ENCODE results near the gene PAPPA.

Gene PAPPA

DNA sequence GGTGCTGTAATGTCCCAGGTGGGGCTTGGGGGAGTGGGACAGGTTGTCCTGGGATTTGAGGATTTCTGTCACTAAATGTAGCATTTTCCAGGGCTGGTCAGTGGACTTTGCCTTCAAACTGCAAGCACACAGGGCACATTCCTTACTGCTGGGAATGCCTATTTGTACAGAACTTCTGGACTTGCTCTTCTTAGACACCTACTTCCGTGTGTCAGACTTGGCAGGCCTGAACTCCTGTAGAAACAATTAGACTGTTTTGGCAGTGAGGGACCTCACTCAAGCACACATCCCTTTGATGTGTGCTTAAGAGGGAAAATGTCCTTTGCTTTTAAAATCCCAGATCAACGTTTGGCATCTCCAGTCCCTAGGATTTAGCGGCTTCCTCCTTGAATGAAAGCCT lies 192.2 kb downstream of the PAPPA start:
- no peak for DNase-seq (ENCODE audit: low spot score)

DNA sequence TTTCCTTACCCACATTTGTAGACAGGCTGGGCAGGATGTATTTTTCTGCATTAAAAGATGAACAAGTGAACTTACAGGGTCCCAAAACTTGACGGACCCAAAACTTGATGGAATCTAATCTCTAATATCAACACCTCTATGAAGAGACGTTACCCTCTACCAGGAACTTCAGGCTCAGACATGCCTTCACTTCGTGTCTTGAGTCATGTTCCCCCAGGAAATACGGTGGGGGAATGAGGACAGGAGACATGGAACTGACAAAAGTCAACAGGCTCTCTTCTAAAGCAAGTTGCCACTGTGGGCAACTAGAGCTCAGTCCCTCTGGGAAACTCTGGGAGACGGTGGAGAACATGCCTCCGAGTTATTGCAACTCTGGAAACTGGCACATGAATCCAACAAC lies 196.1 kb downstream of the PAPPA start:
- DNase-seq (ENCODE audit: low spot score) = no peak

DNA sequence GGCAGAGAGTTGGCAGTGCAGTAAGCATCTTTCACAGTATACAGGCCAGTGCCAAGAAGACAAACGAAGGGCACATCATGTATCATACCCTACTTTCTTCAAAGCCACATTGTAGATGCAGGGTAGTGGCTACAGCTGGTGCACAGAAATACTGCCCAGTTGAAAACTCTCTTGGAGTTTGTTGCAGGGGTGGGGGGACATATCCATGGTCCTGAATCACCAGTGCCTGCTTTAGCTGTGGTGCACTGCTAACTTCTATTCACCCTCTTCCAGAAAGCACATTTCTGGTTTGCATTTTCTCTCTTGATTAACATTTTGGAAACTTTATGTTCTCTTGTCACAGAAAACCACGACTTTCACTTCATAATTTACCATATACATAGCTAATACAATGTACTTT lies 196.6 kb downstream of the PAPPA start:
- no peak for DNase-seq (ENCODE audit: low spot score)

DNA sequence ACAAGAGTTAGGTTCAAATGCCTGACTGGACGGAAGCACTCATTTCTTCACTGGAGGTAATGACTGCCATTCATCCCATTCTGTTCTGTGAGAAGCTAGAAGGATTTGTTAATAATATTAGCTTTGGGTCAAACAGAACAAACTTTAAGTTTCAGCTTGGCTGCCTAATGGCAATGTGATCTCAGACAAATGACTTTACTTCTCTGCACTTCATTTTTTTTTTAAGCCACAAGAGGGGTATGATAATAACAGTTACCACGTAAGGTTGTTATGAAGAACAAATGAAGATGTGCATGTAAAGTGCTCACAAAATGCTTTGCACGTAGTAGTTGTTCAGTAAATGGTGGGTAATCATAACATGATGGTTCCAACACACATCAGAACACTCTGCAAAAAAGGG lies 199.4 kb downstream of the PAPPA start:
- DNase-seq (ENCODE audit: low spot score) = no peak

DNA sequence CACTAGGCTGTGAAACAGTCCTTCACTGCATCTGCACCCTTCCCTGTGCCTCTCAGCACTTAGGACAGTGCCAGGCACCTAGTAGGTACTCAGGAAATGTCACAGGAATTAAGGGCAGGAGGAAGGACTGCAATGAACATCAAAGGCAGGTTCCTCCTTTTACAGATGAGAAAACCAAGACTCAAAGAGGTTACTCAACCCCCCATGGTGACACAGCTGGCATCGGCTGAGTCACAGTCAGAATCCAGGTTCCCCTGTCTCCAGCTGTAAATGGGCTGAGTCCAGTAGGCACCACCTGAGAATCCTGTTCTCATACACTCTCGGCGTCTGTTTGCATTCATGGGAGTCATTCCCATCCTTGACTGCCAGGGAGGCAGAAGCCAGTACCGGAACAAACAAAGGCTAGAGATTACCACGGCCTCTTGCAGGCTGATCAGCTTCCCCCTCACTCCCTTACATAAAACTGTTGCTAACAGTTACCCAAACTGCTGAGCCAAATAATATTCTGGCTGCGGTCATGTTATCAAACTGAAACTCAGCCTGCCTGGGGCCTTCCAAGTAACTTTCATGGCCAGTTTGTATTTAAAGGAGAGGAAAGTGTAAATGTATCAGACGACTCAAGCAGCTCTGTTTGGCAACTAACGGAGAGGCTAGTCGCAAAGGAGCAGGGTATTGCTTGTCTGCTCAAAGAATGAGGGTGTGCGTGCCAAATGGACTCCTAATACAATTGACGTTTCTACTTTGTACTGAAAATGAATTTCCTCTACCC lies 201.7 kb downstream of the PAPPA start:
- DNase-seq (ENCODE audit: low spot score) = no peak

DNA sequence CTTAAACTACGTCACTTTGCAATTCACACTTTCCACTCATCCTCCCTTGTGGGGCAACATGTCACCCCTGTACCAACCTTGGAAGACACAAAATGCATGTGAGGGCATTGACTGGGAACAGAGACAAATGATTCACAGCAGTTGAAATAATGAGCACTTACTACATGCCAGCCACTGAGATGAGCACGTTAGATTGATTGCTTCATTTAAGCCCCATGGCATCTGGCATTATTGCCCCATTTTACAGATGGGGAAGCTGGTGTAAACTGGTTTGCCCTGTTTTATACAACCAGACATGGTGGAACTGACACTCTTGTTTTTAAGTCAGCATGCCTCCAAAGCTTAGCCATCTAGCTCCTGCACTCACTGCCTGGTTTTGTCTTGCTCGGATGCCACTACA lies 204.7 kb downstream of the PAPPA start:
- DNase-seq (ENCODE audit: low spot score) = no peak

DNA sequence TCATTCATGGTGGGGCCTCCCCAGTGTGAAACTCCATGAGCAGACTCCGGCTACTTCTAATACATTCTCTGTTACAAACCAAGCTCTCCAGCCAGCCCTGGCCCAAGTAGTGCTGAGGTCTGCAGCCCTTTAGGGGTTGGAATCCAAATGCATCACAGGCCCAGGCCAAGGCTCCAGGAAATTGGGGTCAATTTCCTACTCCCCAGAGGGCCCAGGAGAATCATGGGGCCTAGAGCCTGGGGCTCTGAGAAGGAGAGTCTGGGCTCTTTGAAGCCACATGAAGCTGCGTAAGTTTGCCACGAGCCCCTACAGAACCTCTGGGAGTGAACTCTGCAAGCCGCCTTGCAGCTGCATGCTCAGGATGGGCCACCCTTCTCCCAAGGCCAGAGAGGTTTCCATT lies 206.4 kb downstream of the PAPPA start:
- DNase-seq (ENCODE audit: low spot score) = no peak

DNA sequence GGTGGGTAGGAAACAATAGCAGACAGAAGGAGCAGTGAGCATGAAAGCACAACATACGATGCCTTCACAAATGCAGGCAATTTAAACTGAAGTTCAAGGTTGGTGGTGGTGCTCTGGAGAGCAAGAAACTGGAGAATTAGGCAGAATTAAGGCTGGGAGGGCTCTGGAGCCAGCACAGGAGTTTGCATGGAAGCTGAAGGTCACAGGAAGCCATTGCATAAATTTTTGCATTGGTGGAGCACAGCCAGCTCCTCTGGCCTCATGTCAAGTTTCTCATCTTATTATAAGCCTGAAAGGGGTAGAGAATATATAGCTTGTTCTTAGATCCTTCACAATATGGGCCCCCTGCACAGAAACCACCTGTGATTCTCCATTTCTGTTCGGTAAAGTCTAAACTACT lies 207.4 kb downstream of the PAPPA start:
- DNase-seq (ENCODE audit: low spot score) = no peak

DNA sequence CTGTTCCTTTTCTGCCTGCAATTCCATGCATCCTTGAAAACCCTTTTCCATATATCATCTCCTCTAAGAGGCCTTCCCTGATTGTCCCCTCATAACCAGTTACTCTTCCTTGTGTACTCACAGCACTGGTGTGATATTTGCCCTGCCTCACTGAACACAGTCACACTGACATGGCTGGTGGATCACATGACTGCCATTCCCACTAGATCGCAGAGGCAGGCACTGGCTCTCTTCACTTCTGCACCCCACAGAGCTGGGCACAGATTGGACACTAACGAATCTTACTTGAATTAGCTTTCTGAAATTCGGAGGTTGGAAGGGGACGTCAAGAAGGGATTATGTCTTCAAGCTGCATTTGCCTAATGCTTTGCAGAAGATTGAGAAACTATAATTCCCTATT lies 208.0 kb downstream of the PAPPA start:
- DNase-seq (ENCODE audit: low spot score) = no peak

DNA sequence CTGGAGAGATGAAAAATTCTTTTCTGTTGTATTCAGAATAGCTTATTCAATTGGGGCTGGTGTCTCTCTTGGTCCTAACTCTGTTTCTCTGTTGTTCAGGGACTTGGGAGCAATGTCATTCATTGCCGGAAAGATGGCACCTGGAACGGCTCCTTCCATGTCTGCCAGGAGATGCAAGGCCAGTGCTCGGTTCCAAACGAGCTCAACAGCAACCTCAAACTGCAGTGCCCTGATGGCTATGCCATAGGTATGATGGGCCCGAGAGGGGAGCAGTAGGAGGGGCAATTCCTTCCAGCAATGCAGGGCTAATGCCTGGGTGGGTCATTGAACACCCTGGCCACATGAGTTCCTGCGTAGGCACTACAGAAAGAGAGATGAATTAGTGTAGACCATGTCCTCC lies 208.9 kb downstream of the PAPPA start:
- no peak for DNase-seq (ENCODE audit: low spot score)

DNA sequence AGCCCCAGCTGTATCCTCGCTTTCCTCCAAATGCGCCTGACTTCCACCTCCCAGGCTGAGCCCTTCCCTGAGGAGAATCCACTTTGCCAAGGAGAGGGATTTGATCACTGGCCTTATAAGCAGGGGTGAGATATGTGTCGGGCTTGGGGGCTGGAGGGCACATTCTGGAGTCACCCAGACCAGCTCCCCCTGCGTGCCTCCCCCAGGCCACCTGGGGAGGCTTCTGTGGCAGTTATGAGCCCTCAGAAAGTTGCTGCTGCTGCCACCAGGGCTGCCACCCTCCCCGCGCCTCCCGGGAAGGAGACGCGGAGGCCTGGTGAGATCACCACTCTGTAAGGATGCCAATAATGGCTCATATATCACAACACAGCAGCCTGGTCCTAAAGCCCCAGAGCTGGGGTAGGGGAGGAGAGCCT lies 211.5 kb downstream of the PAPPA start:
- DNase-seq (ENCODE audit: low spot score) = peak; percentile 94

DNA sequence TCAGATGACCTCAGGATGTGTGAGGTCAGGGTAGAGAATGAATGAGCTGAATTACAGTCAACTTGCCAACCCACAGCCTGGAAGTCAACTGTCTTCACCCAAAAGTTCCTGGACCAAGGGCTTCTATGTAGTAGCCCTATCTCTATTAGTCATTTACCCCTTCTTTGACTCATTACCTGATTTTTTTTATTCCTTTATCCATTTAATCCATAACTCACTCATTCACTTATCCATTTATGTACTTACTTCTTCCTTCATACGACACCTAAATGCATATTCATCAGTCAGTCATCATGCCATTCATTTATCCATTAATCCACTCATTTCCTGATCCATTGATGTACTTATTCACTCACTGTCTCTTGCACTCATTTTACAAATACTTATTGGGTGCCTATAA lies 212.7 kb downstream of the PAPPA start:
- DNase-seq (ENCODE audit: low spot score) = no peak

DNA sequence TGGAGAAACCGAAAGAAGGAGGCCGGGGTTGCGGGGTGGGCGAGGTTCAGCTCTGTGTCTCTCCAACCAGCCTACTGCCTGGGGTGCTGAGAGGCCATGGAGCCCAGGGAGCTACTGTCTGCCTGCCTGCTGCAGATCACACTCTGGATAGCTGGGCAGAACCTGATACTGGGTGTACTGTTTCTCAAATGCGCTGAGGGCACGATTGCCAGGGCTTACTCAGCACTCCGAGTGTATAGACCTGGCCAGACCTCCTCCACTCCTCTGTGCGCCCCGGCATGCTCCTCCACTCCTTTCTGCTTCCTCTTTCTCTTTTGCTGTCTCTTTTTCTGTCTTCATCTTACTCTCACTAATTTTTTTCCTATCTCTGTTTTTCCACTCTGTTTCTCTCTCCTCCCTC lies 215.1 kb downstream of the PAPPA start:
- DNase-seq (ENCODE audit: low spot score) = no peak

DNA sequence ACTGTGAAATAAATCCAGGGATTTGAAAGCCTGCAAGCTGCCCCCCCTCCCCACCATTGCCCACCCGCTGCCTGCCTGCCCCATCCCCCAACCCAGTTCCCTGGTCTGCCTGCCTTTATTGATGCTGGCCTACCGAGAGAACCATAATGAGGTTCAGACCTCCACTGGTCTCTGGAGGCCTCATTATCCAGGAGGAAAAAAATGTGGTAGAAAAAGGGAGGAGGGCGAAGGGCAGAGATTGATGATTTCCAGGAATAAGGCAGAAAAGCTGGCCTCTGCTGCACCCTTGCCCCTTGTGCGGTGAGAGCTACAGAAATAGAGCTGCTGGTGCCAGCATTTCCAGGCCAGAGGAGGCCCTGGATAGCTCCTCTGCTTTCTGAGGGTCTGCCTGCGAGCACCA lies 216.1 kb downstream of the PAPPA start:
- no peak for DNase-seq (ENCODE audit: low spot score)

DNA sequence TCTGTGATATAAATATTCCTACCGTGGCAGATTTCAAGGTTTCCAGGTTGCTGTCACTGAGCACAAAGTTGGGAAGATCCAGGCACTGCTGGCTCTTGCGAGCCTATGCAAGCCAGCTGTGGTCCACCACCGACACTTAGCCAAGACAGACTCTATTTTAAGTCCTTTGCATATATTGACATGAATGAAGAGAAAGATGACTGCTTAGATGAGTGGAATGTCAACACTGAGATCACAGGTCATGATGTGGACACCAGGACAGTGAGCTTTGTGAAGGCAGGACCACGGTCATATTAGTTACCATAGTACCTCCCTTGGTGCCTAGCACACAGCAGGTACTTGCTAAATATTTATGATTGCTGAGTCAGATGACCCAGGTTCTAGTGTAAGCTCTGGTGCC lies 217.0 kb downstream of the PAPPA start:
- DNase-seq (ENCODE audit: low spot score) = no peak

DNA sequence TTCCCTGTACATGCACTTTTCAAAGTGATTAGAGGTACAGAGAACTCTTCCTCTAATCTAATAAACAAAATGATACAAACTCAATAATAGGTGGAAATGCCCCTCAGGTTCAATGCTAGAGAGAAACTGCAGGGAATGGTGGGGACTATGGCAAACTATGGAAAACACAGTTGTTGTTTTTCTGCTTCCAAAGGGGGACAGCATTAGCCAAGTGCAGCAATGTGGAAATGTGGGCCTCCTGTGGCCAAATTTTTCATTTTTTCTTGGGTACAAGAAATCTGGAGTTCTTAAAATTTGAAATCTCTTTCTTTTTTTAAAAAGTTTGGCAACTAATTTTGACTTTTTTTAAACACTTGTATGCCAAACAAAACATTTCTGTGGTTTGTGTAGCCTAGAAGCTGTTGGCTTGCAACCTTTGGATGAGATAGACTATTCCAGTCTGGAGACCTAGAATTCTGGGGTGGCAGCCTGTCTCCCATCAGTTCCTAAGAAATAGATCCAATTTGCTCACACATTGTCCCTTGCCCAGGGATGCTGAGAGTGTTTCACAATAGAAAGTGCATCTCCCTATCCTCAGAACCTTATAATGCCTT lies 218.6 kb downstream of the PAPPA start:
- DNase-seq (ENCODE audit: low spot score) = no peak

DNA sequence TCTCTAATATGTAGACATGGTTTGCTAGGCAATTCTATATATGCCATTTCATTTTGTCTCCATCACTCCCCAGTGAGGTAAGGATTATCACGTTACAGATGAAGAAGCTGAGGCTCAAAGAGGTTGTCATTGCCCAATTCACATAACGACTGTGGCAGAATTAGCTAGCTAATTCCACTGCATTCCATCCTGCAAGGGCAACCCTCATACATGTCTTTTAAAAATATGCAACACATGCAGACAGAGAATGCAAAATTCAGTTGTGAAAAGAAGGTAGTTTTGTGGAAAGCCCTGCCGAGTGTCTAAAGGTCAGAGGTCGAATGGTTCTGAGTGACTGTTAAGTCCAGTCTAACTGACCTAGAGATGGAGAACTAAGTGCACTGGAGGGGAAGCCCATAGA lies 219.2 kb downstream of the PAPPA start:
- no peak for DNase-seq (ENCODE audit: low spot score)

DNA sequence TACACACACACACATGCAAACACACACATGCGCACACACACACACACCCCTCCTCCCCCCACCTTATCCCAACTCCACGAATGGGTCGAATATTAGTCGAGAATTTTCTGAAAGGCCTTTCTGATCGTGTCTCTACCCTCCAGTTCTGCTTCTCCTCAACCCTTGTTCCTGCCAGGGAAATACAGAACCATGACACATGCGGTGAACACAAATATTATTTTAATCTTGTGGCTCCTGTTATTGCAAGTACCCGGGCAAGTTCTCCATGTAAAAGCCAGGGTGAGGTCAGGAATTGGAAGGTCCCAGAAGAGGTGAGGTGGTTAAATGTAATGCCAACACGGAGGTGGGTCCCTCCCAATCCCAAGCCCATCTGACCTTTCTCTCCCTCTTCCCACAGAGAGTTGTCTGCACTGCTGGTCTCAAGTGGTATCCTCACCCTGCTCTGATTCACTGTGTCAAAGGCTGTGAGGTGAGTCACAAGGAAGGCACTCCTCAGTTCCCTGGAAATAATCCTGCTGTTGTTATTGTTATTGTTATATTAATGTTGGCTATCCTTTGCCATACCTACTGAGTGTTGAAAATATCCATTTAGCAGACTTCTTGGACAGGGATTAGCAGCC lies 223.7 kb downstream of the PAPPA start:
- DNase-seq (ENCODE audit: low spot score) = peak; percentile 87

DNA sequence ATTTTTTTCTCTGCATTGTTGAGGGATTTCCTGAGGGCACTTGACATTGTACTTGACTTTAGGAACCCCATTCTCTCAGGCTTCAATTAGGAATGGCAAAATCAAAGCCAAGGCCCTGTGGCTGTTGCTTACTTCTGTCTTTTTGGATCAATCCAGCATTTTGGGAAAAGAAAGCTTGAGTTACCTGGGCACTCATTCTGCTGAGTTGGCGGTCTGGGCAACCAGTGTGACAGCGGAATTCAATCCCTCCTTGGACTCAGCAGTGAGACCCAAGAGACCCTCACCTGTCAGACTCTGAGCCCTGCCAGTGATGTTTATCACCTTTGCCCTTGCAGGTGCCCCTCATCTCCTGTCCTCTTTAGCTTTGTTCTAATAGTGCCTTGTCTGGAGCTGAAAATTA lies 225.3 kb downstream of the PAPPA start:
- DNase-seq (ENCODE audit: low spot score) = no peak

DNA sequence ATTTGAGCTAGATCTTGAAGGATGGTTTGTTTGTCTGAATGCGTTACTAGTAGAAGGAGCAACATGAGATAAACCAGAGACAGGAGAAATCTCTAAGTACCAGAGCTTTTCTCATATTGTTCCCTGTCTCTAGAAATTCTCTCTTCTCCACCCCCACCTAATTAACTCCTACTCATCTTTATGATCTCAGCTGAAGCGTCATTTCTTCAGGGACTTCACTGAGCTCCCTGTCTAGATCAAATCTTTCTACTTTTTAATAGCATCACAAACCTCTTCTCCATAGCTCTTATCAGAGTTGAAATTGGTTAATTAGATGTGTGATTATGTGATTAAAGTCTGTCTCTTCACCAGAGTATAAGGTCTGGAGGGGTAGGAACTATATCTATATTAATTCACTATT lies 226.2 kb downstream of the PAPPA start:
- no peak for DNase-seq (ENCODE audit: low spot score)

DNA sequence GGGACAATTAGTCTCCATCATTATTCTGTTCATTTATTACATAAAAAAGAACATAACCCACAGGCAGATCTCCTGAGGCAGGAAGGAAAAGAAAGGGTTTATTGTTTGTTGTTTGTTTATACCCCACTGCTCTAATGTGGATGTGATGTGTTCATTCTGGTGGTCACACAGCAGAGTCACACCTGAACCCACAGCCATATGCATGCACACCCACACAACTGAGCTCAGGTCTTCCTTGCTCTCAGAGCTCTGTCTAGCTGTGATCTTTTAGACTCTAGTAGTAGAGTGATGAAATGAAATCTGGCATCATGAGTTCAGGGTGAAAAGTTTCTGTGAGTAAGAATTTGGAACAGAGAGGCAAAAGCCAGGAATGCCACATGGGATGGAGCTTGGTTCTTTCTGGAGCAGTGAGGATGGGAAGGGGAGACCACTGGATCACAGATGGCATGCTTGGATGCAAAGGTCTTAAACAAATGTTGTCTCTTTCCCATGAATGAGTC lies 227.0 kb downstream of the PAPPA start:
- DNase-seq (ENCODE audit: low spot score) = no peak

DNA sequence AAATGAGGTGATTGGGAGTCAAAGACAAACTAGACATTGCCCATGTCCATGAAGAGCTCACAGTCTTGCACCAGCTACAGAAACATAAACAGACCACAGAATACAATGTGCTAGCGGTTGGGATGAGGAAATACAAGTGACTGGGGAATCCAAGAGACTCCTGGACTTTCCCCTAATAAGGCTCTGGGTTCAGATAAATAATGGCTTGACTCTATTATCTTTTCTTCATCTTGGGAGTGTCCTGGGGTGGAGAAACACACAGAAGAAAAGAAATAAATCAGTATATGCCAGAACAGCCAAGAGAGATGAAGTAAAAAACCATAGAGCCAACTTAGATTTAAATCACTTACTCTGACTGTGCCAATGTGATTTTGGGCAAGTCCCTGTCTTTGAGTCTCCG lies 227.8 kb downstream of the PAPPA start:
- no peak for DNase-seq (ENCODE audit: low spot score)

DNA sequence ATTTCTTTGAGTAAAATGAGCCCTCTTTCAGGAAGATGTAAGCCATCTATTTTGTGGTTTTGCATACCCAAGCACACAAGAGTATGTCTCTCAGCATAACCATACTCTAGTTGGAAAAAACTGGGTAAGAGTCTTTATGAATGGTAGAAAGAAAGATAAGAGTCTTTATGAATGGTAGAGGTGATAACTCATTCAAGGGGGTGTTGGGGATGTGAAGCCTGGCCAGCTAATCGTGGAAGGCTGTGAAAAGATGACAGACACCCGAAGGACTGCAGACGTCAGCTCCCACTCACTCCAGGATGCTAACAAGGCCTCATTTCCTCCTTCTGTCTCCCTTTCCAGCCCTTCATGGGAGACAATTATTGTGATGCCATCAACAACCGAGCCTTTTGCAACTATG lies 228.5 kb downstream of the PAPPA start:
- DNase-seq (ENCODE audit: low spot score) = no peak

DNA sequence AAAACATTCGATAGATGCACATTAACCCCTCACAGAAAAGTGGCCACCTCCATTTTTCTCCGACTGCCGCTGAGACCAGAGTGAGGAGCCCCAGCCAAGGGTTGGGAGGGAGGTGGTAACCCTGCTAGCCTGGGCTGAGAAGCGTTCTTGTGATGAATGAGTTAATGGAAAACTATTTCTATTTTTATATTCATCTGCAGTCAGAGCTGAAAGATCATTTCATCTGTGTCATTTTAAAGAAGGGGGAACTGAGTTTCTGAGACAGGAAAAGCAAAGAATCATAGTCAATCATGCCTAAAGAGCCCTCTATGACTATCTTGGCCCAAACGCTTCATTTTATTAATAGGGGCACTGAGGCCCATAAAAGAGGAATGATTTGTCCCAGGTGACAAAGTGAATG lies 229.5 kb downstream of the PAPPA start:
- no peak for DNase-seq (ENCODE audit: low spot score)
